Tibial nerve (tissue), 3 donors: ENCODE results near the gene SPRED3.
"Not testable (repeated sequence)": the region's sequence is repeated elsewhere in the genome, so short reads cannot be mapped to it uniquely, and the experiment has no call there.

Experiments
- CTCF ChIP-seq, 5 experiments: fragments of 200-600 bp in 3 of 5; fragments of 450-650 bp in 2 of 5; sonication (generic) in 3 of 5; IDR thresholded peaks; one replicate each; pipeline ENCODE4 v1.5.1; 2016 to 2019; ENCODE audit warnings: antibody characterized with exemption in 5 of 5, mild to moderate bottlenecking in 3 of 5, moderate library complexity in 2 of 5
- POLR2A ChIP-seq, 2 donors: fragments of 450-650 bp; IDR thresholded peaks; one replicate each; pipeline ENCODE4 v1.6.1; 2017; ENCODE audit warnings: antibody characterized with exemption in 2 of 2, mild to moderate bottlenecking in 2 of 2, moderate library complexity in 2 of 2

- TF ChIP-seq CTCF, POLR2A (IDR thresholded peaks at IDR 0.05): not testable (repeated sequence)
Measured at GRCh38 chr19:38339011-38339410, 49.5 kb upstream of the SPRED3 start.
